NCI-H774 (cell line): ENCODE results near the gene DNAJC7.
"Not testable (repeated sequence)": the region's sequence is repeated elsewhere in the genome, so short reads cannot be mapped to it uniquely, and the experiment has no call there.

Experiments used
- DNase-seq: peaks from one replicate; lab custom pipeline; 2025; lab: John Stamatoyannopoulos, UW

Gene DNAJC7

GRCh38 chr17:42041619-42042018 lies 24.4 kb upstream of the DNAJC7 start:
- no peak for DNase-seq

GRCh38 chr17:42040818-42041217 lies 23.6 kb upstream of the DNAJC7 start:
- no peak for DNase-seq

- no peak for DNase-seq
Measured at GRCh38 chr17:42039794-42040763, 22.8 kb upstream of the DNAJC7 start.

- DNase-seq = no peak
Measured at GRCh38 chr17:42038221-42038973, 21.2 kb upstream of the DNAJC7 start.

- no peak for DNase-seq
Measured at GRCh38 chr17:42034059-42034458, 16.8 kb upstream of the DNAJC7 start.

- DNase-seq = no peak
Measured at GRCh38 chr17:42031584-42031983, 14.3 kb upstream of the DNAJC7 start.

GRCh38 chr17:42028791-42029127 lies 11.5 kb upstream of the DNAJC7 start:
- no peak for DNase-seq

- DNase-seq = no peak
Measured at GRCh38 chr17:42027961-42028790, 10.9 kb upstream of the DNAJC7 start.

- DNase-seq = no peak
Measured at GRCh38 chr17:42027590-42027889, 10.3 kb upstream of the DNAJC7 start.

- DNase-seq = no peak
Measured at GRCh38 chr17:42026857-42027589, 9.8 kb upstream of the DNAJC7 start.

GRCh38 chr17:42025936-42026335 lies 8.7 kb upstream of the DNAJC7 start:
- no peak for DNase-seq

- DNase-seq = no peak
Measured at GRCh38 chr17:42025191-42025579, 7.9 kb upstream of the DNAJC7 start.

- DNase-seq = no peak
Measured at GRCh38 chr17:42023524-42024349, 6.5 kb upstream of the DNAJC7 start.

GRCh38 chr17:42020845-42021244 lies 3.6 kb upstream of the DNAJC7 start:
- DNase-seq = not testable (repeated sequence)

- DNase-seq = peak; percentile 97
Measured at GRCh38 chr17:42019509-42020404, 2.5 kb upstream of the DNAJC7 start, which contains the start of gene NKIRAS2. TSS of gene NKIRAS2 (plus strand) at chr17:42020090. CDS start at chr17:42021578, 1,488 bp downstream.

- DNase-seq = no peak
Measured at GRCh38 chr17:42018988-42019387, 1.7 kb upstream of the DNAJC7 start.

GRCh38 chr17:42018339-42018738 lies 1.1 kb upstream of the DNAJC7 start:
- DNase-seq = no peak

- no peak for DNase-seq
Measured at GRCh38 chr17:42017866-42018200, 594 bp upstream of the DNAJC7 start.

GRCh38 chr17:42016411-42016831 lies 818 bp downstream of the DNAJC7 start:
- no peak for DNase-seq

- DNase-seq = not testable (repeated sequence)
Measured at GRCh38 chr17:42013740-42014139, 3.5 kb downstream of the DNAJC7 start.
